ENCODE results near the gene PCED1B. TPM values are rescaled to one million over a fixed set of nuclear protein-coding genes. Genes with fewer than 3 reads are reported as not detected.

The PCED1B gene, protein sequence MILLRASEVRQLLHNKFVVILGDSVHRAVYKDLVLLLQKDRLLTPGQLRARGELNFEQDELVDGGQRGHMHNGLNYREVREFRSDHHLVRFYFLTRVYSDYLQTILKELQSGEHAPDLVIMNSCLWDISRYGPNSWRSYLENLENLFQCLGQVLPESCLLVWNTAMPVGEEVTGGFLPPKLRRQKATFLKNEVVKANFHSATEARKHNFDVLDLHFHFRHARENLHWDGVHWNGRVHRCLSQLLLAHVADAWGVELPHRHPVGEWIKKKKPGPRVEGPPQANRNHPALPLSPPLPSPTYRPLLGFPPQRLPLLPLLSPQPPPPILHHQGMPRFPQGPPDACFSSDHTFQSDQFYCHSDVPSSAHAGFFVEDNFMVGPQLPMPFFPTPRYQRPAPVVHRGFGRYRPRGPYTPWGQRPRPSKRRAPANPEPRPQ
- total RNA-seq (2021), result 5.9 to 6.7 TPM (median 6.6 TPM) in 3 replicates
- percentile 50 among the genes with signal in this experiment for Bru-seq, nascent RNA
- long read RNA-seq, experiment 1, transcript PCED1B-206 (3 exons, 476 nt), result major isoform, 5 of 23 reads
- long read RNA-seq, experiment 1, partial matches to known transcripts, result 0 of 23 reads
- long read RNA-seq, experiment 1, other reads (novel, unspliced or antisense), result 13 of 23 reads
- long read RNA-seq, experiment 2, partial matches to known transcripts, result 6 of 12 reads
- long read RNA-seq, experiment 2, other reads (novel, unspliced or antisense), result 4 of 12 reads
- long read RNA-seq, experiment 3, transcript PCED1B-205 (2 exons, 732 nt), result major isoform, 5 of 12 reads
- long read RNA-seq, experiment 3, partial matches to known transcripts, result 0 of 12 reads
- long read RNA-seq, experiment 3, other reads (novel, unspliced or antisense), result 4 of 12 reads

DNA sequence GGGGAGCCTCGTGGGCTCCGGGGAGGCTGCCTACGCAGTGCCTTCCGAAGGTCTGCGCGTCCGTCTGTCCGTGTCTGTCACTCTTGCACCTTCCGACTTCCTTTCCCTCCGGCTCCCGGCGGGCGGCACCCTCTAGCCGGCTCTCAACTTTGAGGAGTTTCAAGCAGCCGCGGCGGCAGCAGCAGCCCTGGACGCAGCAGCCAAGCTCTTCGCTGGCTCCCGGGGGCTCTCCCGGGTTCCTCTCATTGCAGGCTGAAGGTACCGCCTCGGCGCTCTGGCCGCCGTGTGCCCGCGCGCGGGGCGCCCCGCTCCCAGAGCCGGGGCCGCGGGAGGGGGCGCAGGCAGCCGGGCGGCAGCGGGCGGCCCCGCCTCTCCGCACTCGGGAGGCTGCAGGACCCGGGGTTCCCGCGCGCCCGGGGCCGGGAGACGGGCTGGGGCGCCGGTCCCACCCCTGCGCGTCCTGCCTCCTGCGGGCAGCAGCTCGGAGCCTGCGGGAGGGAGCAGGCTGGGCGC lies at the start of gene PCED1B, which contains the start of gene AMIGO2:
TSS of gene PCED1B (plus strand) at position 154 of the 513 bp plus-strand sequence. CDS start 155,443 bp downstream, outside the sequence.
TSS of gene AMIGO2 (minus strand) at position 492 of the 513 bp plus-strand sequence. CDS start 957 bp downstream, outside the sequence.
- Mint-ChIP-seq H3K9me3 (no peaks in the 10 kb centered on the region), H3K27me3 (ENCODE audit: low read depth) (peaks cover 18% of the 10 kb centered on the region), H3K4me3 (peak within 1 kb of the TSS; percentile 88), H3K4me1 (peaks cover 77% of the 10 kb centered on the region), H3K27ac (peak within 1 kb of the TSS; percentile 25), H3K36me3 (no peaks in the 10 kb centered on the region)
- ChIA-PET POLR2A (no interaction called here), CTCF (interaction anchor here (0.6 to 4.8 kb wide), 6 partner anchors 9 to 558 kb away, joined by 3 to 32 read pairs (median 4); no protein-coding TSS in a partner anchor)
- TF ChIP-seq, protein P1, sequence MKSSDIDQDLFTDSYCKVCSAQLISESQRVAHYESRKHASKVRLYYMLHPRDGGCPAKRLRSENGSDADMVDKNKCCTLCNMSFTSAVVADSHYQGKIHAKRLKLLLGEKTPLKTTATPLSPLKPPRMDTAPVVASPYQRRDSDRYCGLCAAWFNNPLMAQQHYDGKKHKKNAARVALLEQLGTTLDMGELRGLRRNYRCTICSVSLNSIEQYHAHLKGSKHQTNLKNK (CRISPR knock-in tag; IDR thresholded peaks at IDR 0.05), result no peak
- TF ChIP-seq, protein P2, sequence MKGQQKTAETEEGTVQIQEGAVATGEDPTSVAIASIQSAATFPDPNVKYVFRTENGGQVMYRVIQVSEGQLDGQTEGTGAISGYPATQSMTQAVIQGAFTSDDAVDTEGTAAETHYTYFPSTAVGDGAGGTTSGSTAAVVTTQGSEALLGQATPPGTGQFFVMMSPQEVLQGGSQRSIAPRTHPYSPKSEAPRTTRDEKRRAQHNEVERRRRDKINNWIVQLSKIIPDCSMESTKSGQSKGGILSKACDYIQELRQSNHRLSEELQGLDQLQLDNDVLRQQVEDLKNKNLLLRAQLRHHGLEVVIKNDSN (CRISPR knock-in tag; IDR thresholded peaks at IDR 0.05), result no peak
- peak; percentile 69 for ATAC-seq
- peak; percentile 70 for DNase-seq (ENCODE audit: low spot score)

DNA sequence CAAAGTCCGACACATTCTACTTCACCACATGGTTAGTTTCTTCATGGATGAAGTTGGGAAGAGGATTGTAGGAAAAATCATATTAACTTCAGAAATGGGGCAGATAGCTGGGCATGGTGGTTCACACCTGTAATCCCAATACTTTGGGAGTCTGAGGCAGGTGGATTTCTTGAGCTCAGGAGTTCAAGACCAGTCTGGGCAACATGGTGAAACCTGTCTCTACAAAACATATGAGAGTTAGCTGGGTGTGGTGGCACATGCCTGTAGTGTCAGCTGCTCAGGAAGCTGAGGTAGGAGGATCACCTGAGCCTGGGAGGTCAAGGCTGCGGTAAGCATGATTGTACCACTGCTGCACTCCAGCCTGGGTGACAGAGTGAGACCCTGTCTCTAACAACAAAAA lies 49.5 kb upstream of the PCED1B start:
- DNase-seq (ENCODE audit: low spot score) (no peak), ATAC-seq (no peak)
- Mint-ChIP-seq H3K4me3 (no peak overlapping the region), H3K36me3 (no peaks in the 10 kb centered on the region), H3K27me3 (ENCODE audit: low read depth) (peaks cover 6% of the 10 kb centered on the region; the same call in 1 of the 2 replicates), H3K9me3 (no peaks in the 10 kb centered on the region), H3K27ac (no peak overlapping the region), H3K4me1 (peaks cover 24% of the 10 kb centered on the region)
- POLR2A ChIA-PET, result no interaction called here
- TF ChIP-seq, protein P3, sequence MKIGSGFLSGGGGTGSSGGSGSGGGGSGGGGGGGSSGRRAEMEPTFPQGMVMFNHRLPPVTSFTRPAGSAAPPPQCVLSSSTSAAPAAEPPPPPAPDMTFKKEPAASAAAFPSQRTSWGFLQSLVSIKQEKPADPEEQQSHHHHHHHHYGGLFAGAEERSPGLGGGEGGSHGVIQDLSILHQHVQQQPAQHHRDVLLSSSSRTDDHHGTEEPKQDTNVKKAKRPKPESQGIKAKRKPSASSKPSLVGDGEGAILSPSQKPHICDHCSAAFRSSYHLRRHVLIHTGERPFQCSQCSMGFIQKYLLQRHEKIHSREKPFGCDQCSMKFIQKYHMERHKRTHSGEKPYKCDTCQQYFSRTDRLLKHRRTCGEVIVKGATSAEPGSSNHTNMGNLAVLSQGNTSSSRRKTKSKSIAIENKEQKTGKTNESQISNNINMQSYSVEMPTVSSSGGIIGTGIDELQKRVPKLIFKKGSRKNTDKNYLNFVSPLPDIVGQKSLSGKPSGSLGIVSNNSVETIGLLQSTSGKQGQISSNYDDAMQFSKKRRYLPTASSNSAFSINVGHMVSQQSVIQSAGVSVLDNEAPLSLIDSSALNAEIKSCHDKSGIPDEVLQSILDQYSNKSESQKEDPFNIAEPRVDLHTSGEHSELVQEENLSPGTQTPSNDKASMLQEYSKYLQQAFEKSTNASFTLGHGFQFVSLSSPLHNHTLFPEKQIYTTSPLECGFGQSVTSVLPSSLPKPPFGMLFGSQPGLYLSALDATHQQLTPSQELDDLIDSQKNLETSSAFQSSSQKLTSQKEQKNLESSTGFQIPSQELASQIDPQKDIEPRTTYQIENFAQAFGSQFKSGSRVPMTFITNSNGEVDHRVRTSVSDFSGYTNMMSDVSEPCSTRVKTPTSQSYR (CRISPR knock-in tag; IDR thresholded peaks at IDR 0.05), result no peak
- no peak for TF ChIP-seq JUN (CRISPR knock-in tag; IDR thresholded peaks at IDR 0.05)
- TF ChIP-seq ZNF423 (CRISPR knock-in tag; IDR thresholded peaks at IDR 0.05), result no peak
- TF ChIP-seq CREM (CRISPR knock-in tag; IDR thresholded peaks at IDR 0.05), result no peak
- TF ChIP-seq SMAD4 (CRISPR knock-in tag; IDR thresholded peaks at IDR 0.05), result no peak
- TF ChIP-seq ESRRA (CRISPR knock-in tag; IDR thresholded peaks at IDR 0.05; ENCODE audit: borderline replicate concordance), result no peak
- TF ChIP-seq, protein P2 (CRISPR knock-in tag; IDR thresholded peaks at IDR 0.05), result no peak
- TF ChIP-seq, protein P4, sequence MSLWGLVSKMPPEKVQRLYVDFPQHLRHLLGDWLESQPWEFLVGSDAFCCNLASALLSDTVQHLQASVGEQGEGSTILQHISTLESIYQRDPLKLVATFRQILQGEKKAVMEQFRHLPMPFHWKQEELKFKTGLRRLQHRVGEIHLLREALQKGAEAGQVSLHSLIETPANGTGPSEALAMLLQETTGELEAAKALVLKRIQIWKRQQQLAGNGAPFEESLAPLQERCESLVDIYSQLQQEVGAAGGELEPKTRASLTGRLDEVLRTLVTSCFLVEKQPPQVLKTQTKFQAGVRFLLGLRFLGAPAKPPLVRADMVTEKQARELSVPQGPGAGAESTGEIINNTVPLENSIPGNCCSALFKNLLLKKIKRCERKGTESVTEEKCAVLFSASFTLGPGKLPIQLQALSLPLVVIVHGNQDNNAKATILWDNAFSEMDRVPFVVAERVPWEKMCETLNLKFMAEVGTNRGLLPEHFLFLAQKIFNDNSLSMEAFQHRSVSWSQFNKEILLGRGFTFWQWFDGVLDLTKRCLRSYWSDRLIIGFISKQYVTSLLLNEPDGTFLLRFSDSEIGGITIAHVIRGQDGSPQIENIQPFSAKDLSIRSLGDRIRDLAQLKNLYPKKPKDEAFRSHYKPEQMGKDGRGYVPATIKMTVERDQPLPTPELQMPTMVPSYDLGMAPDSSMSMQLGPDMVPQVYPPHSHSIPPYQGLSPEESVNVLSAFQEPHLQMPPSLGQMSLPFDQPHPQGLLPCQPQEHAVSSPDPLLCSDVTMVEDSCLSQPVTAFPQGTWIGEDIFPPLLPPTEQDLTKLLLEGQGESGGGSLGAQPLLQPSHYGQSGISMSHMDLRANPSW (CRISPR knock-in tag; conservative IDR thresholded peaks at IDR 0.05; ENCODE audit: low read depth), result no peak
- TF ChIP-seq, protein P5, sequence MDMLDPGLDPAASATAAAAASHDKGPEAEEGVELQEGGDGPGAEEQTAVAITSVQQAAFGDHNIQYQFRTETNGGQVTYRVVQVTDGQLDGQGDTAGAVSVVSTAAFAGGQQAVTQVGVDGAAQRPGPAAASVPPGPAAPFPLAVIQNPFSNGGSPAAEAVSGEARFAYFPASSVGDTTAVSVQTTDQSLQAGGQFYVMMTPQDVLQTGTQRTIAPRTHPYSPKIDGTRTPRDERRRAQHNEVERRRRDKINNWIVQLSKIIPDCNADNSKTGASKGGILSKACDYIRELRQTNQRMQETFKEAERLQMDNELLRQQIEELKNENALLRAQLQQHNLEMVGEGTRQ (CRISPR knock-in tag; IDR thresholded peaks at IDR 0.05), result no peak
- TF ChIP-seq, protein P1 (CRISPR knock-in tag; IDR thresholded peaks at IDR 0.05), result no peak
- TF ChIP-seq, protein P6, sequence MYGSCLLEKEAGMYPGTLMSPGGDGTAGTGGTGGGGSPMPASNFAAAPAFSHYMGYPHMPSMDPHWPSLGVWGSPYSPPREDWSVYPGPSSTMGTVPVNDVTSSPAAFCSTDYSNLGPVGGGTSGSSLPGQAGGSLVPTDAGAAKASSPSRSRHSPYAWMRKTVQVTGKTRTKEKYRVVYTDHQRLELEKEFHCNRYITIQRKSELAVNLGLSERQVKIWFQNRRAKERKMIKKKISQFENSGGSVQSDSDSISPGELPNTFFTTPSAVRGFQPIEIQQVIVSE (CRISPR knock-in tag; IDR thresholded peaks at IDR 0.05; ENCODE audit: borderline replicate concordance), result no peak
- TF ChIP-seq ZNF232 (CRISPR knock-in tag; IDR thresholded peaks at IDR 0.05), result no peak
- TF ChIP-seq NR2C2 (CRISPR knock-in tag; IDR thresholded peaks at IDR 0.05), result no peak
- TF ChIP-seq TP53 (CRISPR knock-in tag; IDR thresholded peaks at IDR 0.05), result no peak
- TF ChIP-seq CBFB (CRISPR knock-in tag; IDR thresholded peaks at IDR 0.05; ENCODE audit: low read depth), result no peak
- no peak for TF ChIP-seq SOX15 (CRISPR knock-in tag; IDR thresholded peaks at IDR 0.05)
- CTCF ChIA-PET, result no interaction called here

All from WTC11 (cell line).